ENCODE measurements around the gene ASB9.
"Not testable (repeated sequence)": the region's sequence is repeated elsewhere in the genome, so short reads cannot be mapped to it uniquely, and the experiment has no call there.

ASB9 gene

GRCh38 chrX:15200871-15201270 is 69.0 kb downstream of the ASB9 start:
- 77 to 92% methylated on average over 2 of the region's 2 CpGs for WGBS, 2 experiments
- Histone ChIP-seq H3K27me3 (ENCODE audit: control insufficient read depth, insufficient read depth, low read length, poor library complexity, severe bottlenecking) (no peaks in the 10 kb centered on the region), H3K27ac (ENCODE audit: insufficient read depth, low read depth, low read length, poor library complexity, severe bottlenecking) (no peak overlapping the region), H3K9me3 (ENCODE audit: control insufficient read depth, low read length) (no peaks in the 10 kb centered on the region), H3K36me3 (ENCODE audit: control insufficient read depth, insufficient read depth, low read length) (no peaks in the 10 kb centered on the region), H3K4me1 (ENCODE audit: control insufficient read depth, insufficient read depth, low read length) (no peaks in the 10 kb centered on the region), H3K4me3 (ENCODE audit: insufficient read depth, low read depth, low read length) (no peak overlapping the region)

GRCh38 chrX:15198608-15199202 is 71.2 kb downstream of the ASB9 start:
- not testable (repeated sequence) for H3K27ac ChIP-seq (ENCODE audit: insufficient read depth, low read depth, low read length, poor library complexity, severe bottlenecking); H3K4me1 ChIP-seq (ENCODE audit: control insufficient read depth, insufficient read depth, low read length); H3K4me3 ChIP-seq (ENCODE audit: insufficient read depth, low read depth, low read length); H3K27me3 ChIP-seq (ENCODE audit: control insufficient read depth, insufficient read depth, low read length, poor library complexity, severe bottlenecking); H3K9me3 ChIP-seq (ENCODE audit: control insufficient read depth, low read length); H3K36me3 ChIP-seq (ENCODE audit: control insufficient read depth, insufficient read depth, low read length)
- WGBS, 2 experiments: 63 to 81% methylated on average over 1 to 2 of the region's 2 CpGs

GRCh38 chrX:15194146-15194545 is 75.7 kb downstream of the ASB9 start:
- 88 to 89% methylated on average over 2 of the region's 3 CpGs for WGBS, 2 experiments
- Histone ChIP-seq H3K4me3 (ENCODE audit: insufficient read depth, low read depth, low read length) (no peak overlapping the region), H3K4me1 (ENCODE audit: control insufficient read depth, insufficient read depth, low read length) (no peaks in the 10 kb centered on the region), H3K27me3 (ENCODE audit: control insufficient read depth, insufficient read depth, low read length, poor library complexity, severe bottlenecking) (no peaks in the 10 kb centered on the region), H3K36me3 (ENCODE audit: control insufficient read depth, insufficient read depth, low read length) (no peaks in the 10 kb centered on the region), H3K27ac (ENCODE audit: insufficient read depth, low read depth, low read length, poor library complexity, severe bottlenecking) (no peak overlapping the region), H3K9me3 (ENCODE audit: control insufficient read depth, low read length) (no peaks in the 10 kb centered on the region)

Measured in ectodermal cell (in vitro differentiated cells).